DMS79 (cell line): ENCODE measurements around the gene PPP1R3F.

Source experiments
- DNase-seq: peaks from one replicate; lab custom pipeline; 2025; lab: John Stamatoyannopoulos, UW

PPP1R3F gene

DNA sequence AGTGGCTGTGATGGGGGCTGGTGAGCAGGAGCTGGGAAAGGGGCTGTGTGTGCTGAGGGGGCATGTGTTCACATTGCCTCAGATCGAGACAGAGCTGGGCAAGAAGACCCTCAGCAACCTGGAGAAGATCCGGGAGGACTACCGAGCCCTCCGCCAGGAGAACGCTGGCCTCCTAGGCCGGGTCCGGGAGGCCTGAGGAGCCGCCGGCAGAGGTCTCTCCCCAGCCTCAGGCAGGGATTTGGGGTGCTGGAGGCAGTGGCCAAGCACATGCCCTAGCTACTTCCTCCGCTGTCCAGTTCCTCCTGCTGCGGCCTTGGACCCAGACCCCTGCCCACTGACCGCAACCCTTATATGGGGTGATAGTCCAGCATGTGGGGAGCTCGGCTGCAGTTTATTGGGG is 19.5 kb upstream of the PPP1R3F start:
- DNase-seq = no peak

DNA sequence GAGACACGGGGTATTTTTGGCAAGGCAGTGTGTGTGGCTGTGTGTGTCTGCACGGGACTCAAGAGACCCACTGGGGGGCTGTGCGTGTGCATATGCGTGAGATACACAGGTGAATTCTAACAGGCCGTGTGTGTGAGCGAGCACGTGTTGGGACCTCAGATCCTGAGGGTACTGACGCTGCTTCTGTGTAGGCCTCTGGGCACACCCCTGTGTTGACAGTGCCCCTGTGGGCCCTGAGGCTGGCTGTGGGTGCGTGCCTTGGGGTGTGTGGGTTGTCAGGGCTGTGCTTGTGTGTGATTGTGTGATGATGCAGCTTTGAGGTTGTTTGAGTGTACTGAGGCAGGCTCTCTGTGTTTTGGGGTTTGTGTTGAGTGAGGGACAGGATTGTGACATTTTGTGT is 19.0 kb upstream of the PPP1R3F start:
- no peak for DNase-seq

DNA sequence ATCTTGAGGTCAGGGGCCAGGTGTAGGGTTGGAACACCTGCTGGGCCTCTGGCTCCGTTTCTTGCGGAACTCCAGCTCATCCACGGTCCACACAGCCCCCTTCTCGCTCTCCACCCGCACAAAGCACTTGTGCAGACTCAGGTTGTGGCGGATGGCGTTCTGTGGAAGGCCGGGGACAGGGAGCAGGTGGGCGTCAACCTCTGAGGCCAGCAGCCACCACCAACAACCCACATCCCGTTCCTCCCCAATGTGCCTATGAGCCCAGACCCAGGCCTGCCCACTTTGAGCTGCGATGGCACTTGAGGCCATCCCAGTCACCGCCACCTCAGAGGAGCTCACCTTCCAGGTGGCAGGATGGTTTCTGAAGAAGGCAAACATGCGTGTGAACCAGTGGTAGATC is 18.3 kb upstream of the PPP1R3F start:
- DNase-seq = no peak

- DNase-seq = no peak
Measured at GRCh38 chrX:49254639-49255038, 15.0 kb upstream of the PPP1R3F start.

DNA sequence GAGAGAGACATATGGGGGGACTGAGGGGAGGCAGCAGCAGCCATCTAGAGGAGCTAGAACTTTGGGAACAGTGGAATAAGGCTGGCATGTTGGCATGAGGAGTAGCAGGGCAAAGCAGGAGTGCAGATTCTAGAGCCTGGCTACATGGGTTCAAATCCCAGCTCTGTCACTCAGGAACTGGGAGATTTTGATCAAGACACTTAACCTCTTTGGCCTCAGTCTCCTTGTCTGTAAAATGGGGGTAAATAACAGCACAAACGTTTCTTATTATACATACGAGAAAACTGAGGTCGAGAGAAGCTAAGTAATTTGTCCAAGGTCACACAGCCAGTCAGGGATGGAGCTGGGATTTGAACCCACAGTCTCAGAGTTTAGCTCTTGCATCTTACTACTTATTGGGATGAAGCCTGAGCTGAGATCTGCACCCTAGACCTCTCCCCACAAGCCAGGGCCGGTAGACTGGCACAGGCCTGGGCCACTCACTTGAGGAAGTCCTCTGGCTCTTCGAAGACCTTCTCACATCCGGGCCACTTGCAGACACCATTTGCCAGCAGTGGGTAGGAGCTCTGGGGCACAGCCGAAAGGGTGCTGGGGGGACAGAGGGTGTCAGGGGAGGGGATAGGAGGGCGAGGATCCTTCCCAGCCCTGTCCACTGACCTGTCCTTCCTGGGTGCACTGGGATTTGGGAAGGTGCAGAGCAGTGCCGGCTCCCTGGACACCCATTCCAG is 13.2 kb upstream of the PPP1R3F start:
- DNase-seq = no peak

- DNase-seq = no peak
Measured at GRCh38 chrX:49257074-49257790, 12.4 kb upstream of the PPP1R3F start.

DNA sequence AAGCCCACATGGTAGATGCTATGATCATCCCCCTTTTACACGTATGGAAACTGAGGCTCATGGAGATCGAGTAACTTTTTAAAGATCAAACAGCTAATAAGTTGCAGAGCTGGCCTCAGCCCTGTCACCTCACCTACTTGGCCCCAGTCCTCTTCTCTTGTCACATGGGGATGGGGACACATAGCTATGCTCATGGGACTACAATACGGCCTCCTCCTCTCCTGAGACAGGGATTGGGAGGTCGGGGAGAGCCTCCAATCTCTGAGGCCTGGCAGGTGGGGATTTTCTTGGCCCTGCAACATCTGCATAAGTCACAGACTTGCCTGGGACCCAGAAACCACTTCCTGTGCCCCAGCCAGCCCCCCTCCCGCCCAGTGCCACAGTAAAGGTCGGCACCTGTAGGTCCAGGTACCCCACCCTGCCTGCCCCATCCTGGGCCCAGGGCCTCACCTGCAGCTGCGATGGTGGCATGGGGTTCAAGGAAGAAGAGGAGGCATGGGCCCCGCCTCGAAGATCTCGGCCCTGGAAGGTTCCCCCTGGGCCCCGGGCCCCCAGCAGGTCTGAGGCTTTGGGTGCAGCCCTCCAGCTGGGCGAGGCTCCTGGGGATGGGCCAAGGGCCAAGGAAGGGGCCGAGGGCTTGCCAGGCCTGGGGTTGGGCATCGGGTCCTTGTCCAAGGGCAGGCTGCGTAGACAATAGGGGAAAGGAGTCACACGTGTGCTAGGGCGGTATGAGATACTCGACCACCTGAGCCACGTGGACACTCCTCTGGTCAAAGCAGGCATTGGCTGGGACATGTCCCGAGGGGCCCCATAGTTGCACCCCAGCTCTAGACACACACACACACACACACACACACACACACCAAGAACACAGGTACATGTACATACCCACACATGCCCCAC is 11.5 kb upstream of the PPP1R3F start:
- no peak for DNase-seq

- DNase-seq = no peak
Measured at GRCh38 chrX:49258749-49259124, 10.9 kb upstream of the PPP1R3F start.

DNA sequence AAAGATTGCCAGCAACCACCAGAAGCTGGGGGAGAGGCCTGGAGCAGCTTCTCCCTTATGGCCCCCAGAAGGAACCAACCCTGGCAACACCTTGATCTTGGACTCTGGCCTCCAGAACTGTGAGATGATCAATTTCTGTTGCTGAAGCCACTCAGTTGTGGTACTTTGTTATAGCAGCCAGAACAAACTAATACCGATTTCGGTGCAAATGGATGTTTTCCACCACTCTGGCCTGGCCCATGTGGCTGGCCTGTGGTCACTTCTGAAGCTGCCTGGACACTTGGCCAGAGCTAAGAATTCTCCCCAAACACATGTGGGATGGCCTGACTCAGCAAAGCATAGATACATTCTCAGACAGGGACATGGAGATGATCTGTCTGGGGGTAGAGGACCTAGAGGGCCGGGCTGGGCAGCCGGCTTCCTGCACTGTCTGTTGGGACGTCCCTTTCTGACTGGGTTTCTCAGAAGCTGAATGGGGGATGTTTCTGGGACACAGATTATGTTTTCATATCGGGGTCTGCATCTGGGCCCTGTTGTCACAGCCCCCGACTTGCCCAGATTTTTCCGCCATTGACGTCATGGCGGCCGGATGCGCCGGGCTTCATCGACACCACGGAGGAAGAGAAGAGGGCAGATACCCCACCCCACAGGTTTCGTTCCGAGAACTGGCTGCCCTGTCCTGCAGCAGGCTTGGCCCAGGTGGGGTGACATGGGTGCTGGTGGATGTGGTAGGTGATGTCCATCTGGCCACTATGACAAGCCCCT is 9.2 kb upstream of the PPP1R3F start:
- DNase-seq = no peak

DNA sequence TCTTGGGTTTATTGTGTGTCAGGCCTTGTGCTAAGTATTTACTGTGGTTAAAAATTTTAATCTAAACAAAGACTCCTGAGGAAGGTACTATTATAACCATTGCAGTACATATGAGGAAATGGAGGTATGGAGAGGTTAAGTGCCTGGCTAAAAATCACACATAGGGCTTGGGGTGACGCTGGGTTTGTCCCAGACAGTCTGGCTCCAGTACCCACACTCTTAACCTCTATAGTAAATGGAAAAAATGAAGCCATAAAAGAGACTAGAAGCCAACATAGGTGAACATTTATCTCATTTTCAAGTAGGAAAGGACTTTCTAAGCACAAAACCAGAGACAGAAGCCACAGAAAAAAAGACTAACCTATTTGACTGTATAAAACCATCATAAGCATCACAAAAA is 7.0 kb upstream of the PPP1R3F start:
- DNase-seq = no peak

DNA sequence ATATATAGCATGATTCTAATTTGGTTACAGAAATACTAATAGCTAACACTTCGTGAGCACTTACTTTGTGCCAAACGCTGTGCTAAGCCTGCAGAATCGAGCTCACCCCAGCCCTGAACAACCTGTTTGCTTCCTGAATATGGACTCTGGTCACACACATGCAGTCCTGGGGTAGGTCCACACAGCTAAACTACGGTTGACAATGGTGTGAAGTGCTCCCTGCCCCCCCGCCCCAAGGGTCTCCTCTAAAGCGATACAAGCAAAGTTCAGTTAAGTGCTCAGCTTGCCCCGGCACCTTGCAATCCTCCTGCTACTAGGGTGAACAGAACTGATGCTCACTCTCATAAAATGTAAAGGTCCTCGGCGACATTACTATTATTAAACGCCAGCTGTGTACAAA is 6.0 kb upstream of the PPP1R3F start:
- DNase-seq = no peak

DNA sequence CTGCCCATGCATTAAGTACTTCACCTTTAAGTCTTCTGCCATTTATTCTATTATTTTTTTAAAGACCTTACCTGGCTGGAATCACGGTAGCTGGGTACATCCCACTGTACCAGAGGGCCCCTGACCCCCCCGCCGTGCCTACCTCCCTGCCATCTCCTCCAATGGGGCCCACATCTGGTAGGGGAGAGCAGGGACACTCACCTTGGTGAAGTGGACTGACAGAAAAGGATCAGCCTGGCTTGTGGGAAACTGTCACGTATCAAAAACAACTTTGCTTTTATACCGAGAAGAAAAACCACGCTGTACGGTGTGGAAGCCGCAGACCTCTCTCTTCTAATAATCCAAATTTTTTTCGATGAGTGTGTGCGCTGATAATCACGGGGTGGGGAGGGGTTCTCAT is 5.1 kb upstream of the PPP1R3F start, which contains the start of gene FOXP3:
TSS of gene FOXP3 (minus strand) at position 251 of the 400 bp plus-strand sequence. CDS start 6,205 bp downstream, outside the sequence.
- DNase-seq = no peak

GRCh38 chrX:49266523-49267445 is 2.8 kb upstream of the PPP1R3F start:
- no peak for DNase-seq

DNA sequence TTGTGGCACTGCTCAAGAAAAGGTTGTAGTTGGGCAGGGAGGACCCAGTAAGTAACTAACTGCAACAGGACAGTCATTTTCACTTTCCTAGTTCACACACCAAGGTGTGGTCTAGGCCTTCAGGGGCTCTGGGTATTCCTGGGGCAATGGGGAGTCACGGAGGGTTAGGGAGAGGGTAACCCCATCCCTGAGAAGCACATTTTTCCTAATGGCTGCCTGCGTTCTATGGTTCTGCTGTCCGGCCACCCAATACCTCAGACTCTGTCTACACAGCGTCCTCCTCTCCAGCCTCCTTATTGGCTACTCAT is 937 bp upstream of the PPP1R3F start:
- no peak for DNase-seq

DNA sequence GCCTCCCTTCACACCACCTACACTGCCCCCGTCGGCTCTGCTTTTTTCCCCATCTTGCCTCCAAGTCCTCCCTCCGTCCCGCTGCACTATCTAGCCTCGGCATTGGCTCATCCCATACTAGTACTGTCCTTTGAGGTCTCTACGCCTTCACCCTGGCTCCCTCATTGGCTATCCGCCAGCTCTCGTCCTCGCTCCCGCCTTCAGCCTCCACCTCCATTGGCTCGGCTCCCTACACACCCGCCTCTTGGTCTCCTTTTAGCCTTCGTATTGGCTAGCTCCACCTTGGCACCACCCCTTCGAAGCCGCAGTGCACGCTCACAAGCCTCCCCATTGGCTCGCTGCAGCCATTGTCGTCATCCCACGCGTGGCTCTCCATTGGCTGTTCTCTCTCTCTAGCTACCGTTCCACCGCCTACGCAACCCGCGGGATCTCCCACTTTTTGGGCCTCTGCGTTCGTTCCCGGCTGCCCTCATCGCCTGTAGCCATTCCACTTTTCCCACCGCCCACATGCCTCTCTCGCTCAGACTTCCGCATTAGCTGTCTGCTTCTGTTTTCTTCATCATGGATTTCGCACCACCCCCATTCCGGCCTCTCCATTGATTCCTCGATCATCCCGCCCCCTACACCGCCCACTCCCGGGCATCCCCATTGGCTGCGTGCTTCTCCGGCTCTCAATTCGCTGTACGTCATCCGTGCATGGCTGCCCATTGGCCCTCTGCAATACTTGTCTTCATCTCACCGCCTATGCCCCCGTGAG is 405 bp upstream of the PPP1R3F start:
- peak; percentile 96 for DNase-seq

- no peak for DNase-seq
Measured at GRCh38 chrX:49270249-49270921, 792 bp downstream of the PPP1R3F start.

GRCh38 chrX:49271341-49271740 is 1.7 kb downstream of the PPP1R3F start:
- DNase-seq = no peak

DNA sequence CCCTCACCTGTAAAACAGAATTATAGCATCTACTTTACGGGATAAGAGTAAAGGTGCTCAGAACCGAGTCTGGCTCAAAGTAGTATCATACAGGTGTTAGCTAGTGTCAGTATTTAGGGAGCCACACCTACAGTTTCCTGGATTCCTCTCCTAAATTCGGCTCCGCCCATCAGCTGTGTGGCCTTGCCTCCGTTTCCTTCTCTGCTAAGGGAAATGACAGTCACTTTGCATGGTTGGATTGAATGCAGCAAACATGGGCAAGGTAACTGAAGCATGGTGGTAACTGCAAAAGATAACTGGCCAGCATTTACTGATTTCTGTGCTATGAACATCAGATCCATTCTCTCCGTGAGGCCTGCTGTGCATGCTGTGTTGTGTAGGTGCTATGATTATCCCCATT is 2.8 kb downstream of the PPP1R3F start:
- DNase-seq = no peak

DNA sequence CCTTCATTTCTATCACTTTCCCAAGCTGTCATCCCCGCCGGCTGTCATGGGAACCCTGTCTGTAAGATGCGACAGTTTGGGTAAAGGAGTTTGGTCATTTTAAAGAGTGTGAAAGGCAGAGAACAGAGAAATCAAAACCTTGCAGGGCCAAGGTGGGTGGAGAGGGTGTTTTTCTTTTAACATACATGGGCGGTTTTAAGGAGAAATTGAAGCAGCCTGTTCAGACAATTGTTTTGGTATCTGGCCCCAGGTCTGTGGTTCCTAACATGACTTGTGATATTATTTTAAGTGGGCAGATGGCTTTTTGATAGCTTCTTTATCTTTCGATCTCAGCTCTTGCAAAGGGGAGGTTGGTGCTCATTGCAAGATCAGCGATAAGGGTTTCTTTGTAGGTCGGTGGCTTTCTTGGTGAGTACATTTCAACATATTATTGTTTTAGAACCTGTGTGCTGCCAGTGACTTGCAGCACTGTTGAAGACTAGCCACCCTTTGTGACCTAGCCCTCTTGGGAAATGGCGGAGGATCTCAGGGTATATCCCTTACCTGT is 3.7 kb downstream of the PPP1R3F start:
- DNase-seq = no peak
